GM06990 (cell line): ENCODE data around the gene FYN.

Experiments
- DNase-seq: peaks from one replicate; pipeline ENCODE4 v3.0.0-alpha.2; 2011; ENCODE audit not compliant: insufficient read length; ENCODE audit errors: extremely low read depth
- H3K27me3 ChIP-seq: replicated peaks from 2 replicates; pipeline ENCODE4 v1.6.0; 2011; ENCODE audit warnings: low read length; ENCODE audit not compliant: control insufficient read depth, insufficient read depth
- H3K36me3 ChIP-seq: 2 replicates; pipeline ENCODE4 v1.5.1; 2011; ENCODE audit warnings: low read length; ENCODE audit not compliant: control insufficient read depth, insufficient read depth
- H3K4me3 ChIP-seq: replicated peaks from 2 replicates; pipeline ENCODE4 v1.5.1; 2011; ENCODE audit warnings: low read depth, mild to moderate bottlenecking, control low read depth, low read length
- CTCF ChIP-seq: IDR thresholded peaks from 2 replicates; pipeline ENCODE4 v1.5.1; 2011; ENCODE audit warnings: low read length, control low read depth, mild to moderate bottlenecking, inconsistent platforms; ENCODE audit not compliant: insufficient read depth, poor library complexity, severe bottlenecking

FYN gene

GRCh38 chr6:111687652-111688051 is 185.6 kb downstream of the FYN start:
- Histone ChIP-seq H3K36me3 (peaks cover 5% of the 10 kb centered on the region), H3K27me3 (no peaks in the 10 kb centered on the region), H3K4me3 (no peak overlapping the region)
- no peak for DNase-seq
- TF ChIP-seq CTCF: no peak

- TF ChIP-seq CTCF: no peak
- no peak overlapping the region for H3K4me3 ChIP-seq
- DNase-seq: no peak
- H3K27me3 ChIP-seq: no peaks in the 10 kb centered on the region
- peaks cover 4% of the 10 kb centered on the region for H3K36me3 ChIP-seq
Measured at GRCh38 chr6:111686932-111687266, 186.4 kb downstream of the FYN start.

GRCh38 chr6:111686249-111686931 is 186.9 kb downstream of the FYN start:
- no peak for DNase-seq
- Histone ChIP-seq H3K36me3 (peaks cover 4% of the 10 kb centered on the region), H3K4me3 (no peak overlapping the region), H3K27me3 (no peaks in the 10 kb centered on the region)
- no peak for TF ChIP-seq CTCF

- DNase-seq: no peak
- Histone ChIP-seq H3K27me3 (no peaks in the 10 kb centered on the region), H3K4me3 (no peak overlapping the region), H3K36me3 (peaks cover 4% of the 10 kb centered on the region)
- TF ChIP-seq CTCF: no peak
Measured at GRCh38 chr6:111685526-111685925, 187.7 kb downstream of the FYN start.

GRCh38 chr6:111685058-111685457 is 188.2 kb downstream of the FYN start:
- Histone ChIP-seq H3K27me3 (no peaks in the 10 kb centered on the region), H3K36me3 (peaks cover 4% of the 10 kb centered on the region), H3K4me3 (no peak overlapping the region)
- no peak for DNase-seq
- TF ChIP-seq CTCF: no peak

GRCh38 chr6:111683749-111684267 is 189.4 kb downstream of the FYN start:
- Histone ChIP-seq H3K4me3 (no peak overlapping the region), H3K27me3 (no peaks in the 10 kb centered on the region), H3K36me3 (peaks cover 4% of the 10 kb centered on the region)
- no peak for DNase-seq
- TF ChIP-seq CTCF: no peak
